ENCODE measurements around the gene GAMT.

GRCh38 chr19:1445185-1445931 lies 44.0 kb upstream of the GAMT start:
- TF ChIP-seq GATA2 (IDR thresholded peaks at IDR 0.05; ENCODE audit: low read depth, low read length) = no peak
- TF ChIP-seq GATA3 (IDR thresholded peaks at IDR 0.05; ENCODE audit: low read depth, low read length) = no peak
